T-cell (primary cell): Measurements from ENCODE around the gene PATL1. TPM values are rescaled to one million over a fixed set of nuclear protein-coding genes. Genes with fewer than 3 reads are reported as not detected.

Source experiments
- ATAC-seq, 4 experiments: fragments of 200-7000 bp in 3 of 4; fragments of 150-1000 bp in 1 of 4; cut with Tn5 transposase; replicated peaks in 1 of 4; 1 replicate in 3 of 4; 2 replicates in 1 of 4; pipeline ENCODE4 v1.10.0; 2021; ENCODE audit warnings: moderate library complexity in 3 of 4, mild to moderate bottlenecking in 2 of 4, moderate number of reproducible peaks in 1 of 4
- CTCF ChIA-PET, 2 donors: fragments of 300-600 bp; sonication (Branson Sonifier 250); formaldehyde crosslinking; loops; one replicate each; lab custom pipeline; 2022; ENCODE audit warnings: antibody characterized with exemption in 2 of 2; lab: Charles Lee
- POLR2A ChIA-PET, 2 donors: fragments of 300-600 bp; sonication (Branson Sonifier 250); formaldehyde crosslinking; loops; one replicate each; lab custom pipeline; 2022; ENCODE audit warnings: antibody characterized with exemption in 2 of 2; lab: Charles Lee
- DNase-seq, 35 experiments: peaks; one replicate each; pipeline versions ENCODE4 v3.0.0 to v3.0.0-alpha.2; 2013 to 2023
- H3K27ac ChIP-seq: one replicate; pipeline ENCODE4 v1.5.1; 2013; ENCODE audit warnings: low read length
- H3K27me3 ChIP-seq, 2 experiments: replicated peaks in 1 of 2; 1 replicate in 1 of 2; 2 replicates in 1 of 2; pipeline versions ENCODE4 v1.6.1 to v1.7.0; 2013; ENCODE audit warnings: low read length in 1 of 2, mixed read lengths in 1 of 2; ENCODE audit not compliant: control insufficient read depth in 2 of 2, insufficient read depth in 2 of 2; ENCODE audit errors: extremely low read depth in 1 of 2
- H3K36me3 ChIP-seq, 2 donors: 1 replicate in 1 of 2; 2 replicates in 1 of 2; pipeline versions ENCODE4 v1.6.1 to v1.7.0; 2013; ENCODE audit warnings: low read length in 1 of 2; ENCODE audit not compliant: control insufficient read depth in 2 of 2, insufficient read depth in 1 of 2; ENCODE audit errors: extremely low read depth in 1 of 2
- H3K4me1 ChIP-seq, 2 experiments: 1 replicate in 1 of 2; 2 replicates in 1 of 2; pipeline versions ENCODE4 v1.6.1 to v1.7.0; 2013; ENCODE audit warnings: low read length in 2 of 2, mixed read lengths in 1 of 2; ENCODE audit not compliant: insufficient read depth in 2 of 2, control insufficient read depth in 1 of 2; ENCODE audit errors: extremely low read depth in 1 of 2
- H3K4me3 ChIP-seq, 2 donors: 1 replicate in 1 of 2; 2 replicates in 1 of 2; pipeline versions ENCODE4 v1.5.1 to v1.7.0; 2013; ENCODE audit warnings: mild to moderate bottlenecking in 2 of 2, low read length in 1 of 2, moderate library complexity in 1 of 2; ENCODE audit not compliant: control insufficient read depth in 1 of 2; ENCODE audit errors: extremely low read depth in 1 of 2
- H3K9me3 ChIP-seq: 2 replicates; pipeline ENCODE4 v1.7.0; 2013
- H3K27ac Mint-ChIP-seq, 2 donors: one replicate each; pipeline ENCODE4 v1.8.0; 2020 to 2021; ENCODE audit warnings: mild to moderate bottlenecking in 2 of 2, mixed read lengths in 2 of 2
- H3K27me3 Mint-ChIP-seq, 2 donors: one replicate each; pipeline ENCODE4 v1.8.0; 2021 to 2022; ENCODE audit warnings: mixed read lengths in 2 of 2
- H3K36me3 Mint-ChIP-seq: one replicate; pipeline ENCODE4 v1.8.0; 2021; ENCODE audit warnings: mixed read lengths
- H3K4me1 Mint-ChIP-seq, 3 donors: one replicate each; pipeline ENCODE4 v1.8.0; 2020 to 2022; ENCODE audit warnings: mixed read lengths in 3 of 3, mild to moderate bottlenecking in 1 of 3
- H3K4me3 Mint-ChIP-seq, 3 donors: one replicate each; pipeline ENCODE4 v1.8.0; 2020 to 2022; ENCODE audit warnings: mild to moderate bottlenecking in 3 of 3, mixed read lengths in 3 of 3, moderate library complexity in 3 of 3
- H3K9me3 Mint-ChIP-seq, 3 donors: one replicate each; pipeline ENCODE4 v1.8.0; 2020 to 2022; ENCODE audit warnings: mixed read lengths in 3 of 3
- WGBS: methylation state at CpG from one replicate; pipeline ENCODE4 v1.1.5; 2013; ENCODE audit warnings: missing lambda C conversion rate; ENCODE audit not compliant: insufficient coverage; 5-methylcytosine and 5-hydroxymethylcytosine counted together
- total RNA-seq, 35 experiments: library from RNA in 6 of 35; stranded (reverse) in 6 of 35; fragments of 120-200 nt in 1 of 35; gene quantifications; one replicate each; pipeline versions ENCODE4 v1.2.1 to v1.2.4 and lab custom pipeline; 2013 to 2026

Gene PATL1
- total RNA-seq (10 to 100 TPM; 37.0 to 49.7 (median 41.9) TPM), total RNA-seq (lab: John Stamatoyannopoulos, UW) (31.2 to 69.1 (median 53.2) reads per million in 29 experiments)
- 18.7 TPM for total RNA-seq (2013)

DNA sequence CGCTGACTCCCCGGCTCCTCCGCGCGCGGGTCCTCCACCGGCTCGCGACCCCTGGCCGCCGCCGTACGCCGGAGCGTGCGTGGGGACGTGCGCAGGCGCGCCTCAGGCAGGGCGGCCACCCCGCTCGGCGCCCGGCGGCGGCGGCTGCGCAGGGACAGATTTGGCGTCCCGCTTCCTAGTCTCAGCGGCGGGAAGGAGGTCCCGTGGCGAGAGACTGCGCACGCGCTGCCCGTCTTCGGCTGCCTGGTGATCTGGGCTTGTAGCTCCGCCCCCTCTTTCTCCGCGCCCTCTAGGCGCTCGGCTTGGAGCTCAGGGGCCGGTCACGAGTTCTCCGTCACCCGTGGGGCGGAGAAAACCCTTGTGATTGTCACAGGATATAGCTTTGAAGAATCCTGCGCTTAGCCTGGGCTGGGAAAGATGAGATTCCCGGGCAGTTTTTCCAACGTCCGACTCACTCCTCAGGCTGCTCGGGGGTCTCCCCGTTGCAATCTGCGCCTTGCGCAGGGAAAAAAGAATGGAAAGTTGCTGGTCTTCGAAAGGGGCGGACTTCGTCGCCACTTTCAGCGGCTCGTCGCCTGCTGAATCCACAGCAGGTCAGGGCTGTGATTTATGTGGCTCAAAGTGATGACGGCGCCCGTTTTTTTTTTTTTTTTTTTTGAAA lies at the start of gene PATL1:
TSS of gene PATL1 (minus strand) at position 88 of the 661 bp plus-strand sequence. CDS start 142 bp downstream, outside the sequence.
- CTCF ChIA-PET = interaction anchor here (0.5 to 2.0 kb wide), 19 partner anchors 9 to 1978 kb away, joined by 3 to 35 read pairs (median 5); partner anchors contain the start of genes MRPL16 (in 1 of the 2) and OSBP (in 1 of the 2)
- peaks cover 41 to 46% (median 45%) of the 10 kb centered on the region in 3 donors for H3K4me1 Mint-ChIP-seq
- POLR2A ChIA-PET = interaction anchor here (0.6 to 2.8 kb wide), 11 partner anchors 13 to 1142 kb away, joined by 3 to 45 read pairs (median 5); partner anchors contain the start of gene OSBP (in 2 of the 2)
- Histone ChIP-seq H3K36me3 (peaks cover 0 to 26% of the 10 kb centered on the region in 2 donors), H3K9me3 (no peaks in the 10 kb centered on the region), H3K27ac (peak within 1 kb of the TSS; percentile 96), H3K4me3 (peak within 1 kb of the TSS; percentile 85 to 96), H3K27me3 (no peaks in the 10 kb centered on the region), H3K4me1 (peaks cover 18 to 20% of the 10 kb centered on the region in 2 experiments)
- no peaks in the 10 kb centered on the region for H3K9me3 Mint-ChIP-seq
- ATAC-seq (peak; percentile 91 to 94 (median 93)), DNase-seq (peak; percentile 92 to 100 (median 99))
- WGBS = under 1% methylated on average over 62 of the region's 68 CpGs
- peaks cover 23% of the 10 kb centered on the region for H3K36me3 Mint-ChIP-seq
- H3K4me3 Mint-ChIP-seq = peak within 1 kb of the TSS; percentile 94 to 97 (median 94)
- H3K27me3 Mint-ChIP-seq = no peaks in the 10 kb centered on the region
- peak within 1 kb of the TSS; percentile 99 to 100 for H3K27ac Mint-ChIP-seq

GRCh38 chr11:59716051-59716450 lies 47.2 kb upstream of the PATL1 start:
- POLR2A ChIA-PET = no interaction called here
- H3K27ac Mint-ChIP-seq = no peak overlapping the region
- no CpG with 5 or more reads among the region's 3 CpGs for WGBS
- Histone ChIP-seq H3K27ac (no peak overlapping the region), H3K9me3 (no peaks in the 10 kb centered on the region), H3K36me3 (no peaks in the 10 kb centered on the region), H3K4me1 (no peaks in the 10 kb centered on the region), H3K27me3 (no peaks in the 10 kb centered on the region), H3K4me3 (no peak overlapping the region)
- DNase-seq = no peak
- CTCF ChIA-PET = no interaction called here
- H3K27me3 Mint-ChIP-seq = peaks cover 18 to 26% of the 10 kb centered on the region in 2 donors
- no peak overlapping the region for H3K4me3 Mint-ChIP-seq
- H3K36me3 Mint-ChIP-seq = no peaks in the 10 kb centered on the region
- no peaks in the 10 kb centered on the region for H3K4me1 Mint-ChIP-seq
- no peaks in the 10 kb centered on the region for H3K9me3 Mint-ChIP-seq
- no peak for ATAC-seq

- Histone ChIP-seq H3K27ac (no peak within 1 kb of the TSS), H3K4me1 (no peaks in the 10 kb centered on the region), H3K4me3 (no peak within 1 kb of the TSS), H3K9me3 (no peaks in the 10 kb centered on the region), H3K36me3 (no peaks in the 10 kb centered on the region), H3K27me3 (peaks cover 0 to 5% of the 10 kb centered on the region in 2 experiments)
- ChIA-PET POLR2A (no interaction called here), CTCF (no interaction called here)
- Mint-ChIP-seq H3K27ac (no peak within 1 kb of the TSS), H3K4me3 (no peak within 1 kb of the TSS), H3K36me3 (no peaks in the 10 kb centered on the region), H3K4me1 (no peaks in the 10 kb centered on the region), H3K9me3 (no peaks in the 10 kb centered on the region), H3K27me3 (peaks cover 16 to 25% of the 10 kb centered on the region in 2 donors)
- no CpG with 5 or more reads among the region's 2 CpGs for WGBS
- ATAC-seq = no peak
- DNase-seq = no peak
Measured at GRCh38 chr11:59713745-59714144, 44.9 kb upstream of the PATL1 start, which contains the start of gene OR10V1. OR10V1 (minus strand) TSS chr11:59713845; CDS start chr11:59713845, 0 bp downstream.

- H3K27ac Mint-ChIP-seq = no peak overlapping the region
- CTCF ChIA-PET = no interaction called here
- H3K4me3 Mint-ChIP-seq = no peak overlapping the region
Measured at GRCh38 chr11:59710136-59710847, 41.5 kb upstream of the PATL1 start.

DNA sequence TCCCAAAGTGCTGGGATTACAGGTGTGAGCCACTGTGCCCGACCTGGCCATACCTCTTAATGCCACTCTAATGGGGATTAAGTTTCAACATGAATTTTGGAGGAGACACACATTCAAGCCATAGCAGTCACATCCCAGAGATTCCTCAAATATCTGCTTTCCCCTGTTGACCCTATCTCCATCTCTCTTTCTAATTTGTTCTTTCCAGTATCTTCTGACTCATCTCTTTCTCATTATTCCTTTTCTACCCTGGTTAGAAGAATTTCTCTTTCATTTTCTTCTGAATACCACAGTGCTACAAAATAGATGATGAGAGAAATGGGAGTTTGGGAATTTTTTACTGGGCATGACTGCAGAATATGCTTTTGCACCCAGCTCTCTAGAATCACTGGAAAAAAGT lies 39.7 kb upstream of the PATL1 start:
- WGBS = no CpG with 5 or more reads among the region's 1 CpG
- Mint-ChIP-seq H3K27me3 (peaks cover 24 to 27% of the 10 kb centered on the region in 2 donors), H3K27ac (no peak overlapping the region), H3K36me3 (no peaks in the 10 kb centered on the region), H3K4me1 (no peaks in the 10 kb centered on the region), H3K4me3 (no peak overlapping the region), H3K9me3 (peaks cover 0 to 3% (median 0%) of the 10 kb centered on the region in 3 donors)
- H3K4me3 ChIP-seq = no peak overlapping the region
- ChIA-PET POLR2A (no interaction called here), CTCF (no interaction called here)
- no peak for DNase-seq
- no peaks in the 10 kb centered on the region for H3K9me3 ChIP-seq
- no peaks in the 10 kb centered on the region for H3K4me1 ChIP-seq
- no peaks in the 10 kb centered on the region for H3K36me3 ChIP-seq
- H3K27ac ChIP-seq = no peak overlapping the region
- ATAC-seq = no peak
- peaks cover 0 to 12% of the 10 kb centered on the region in 2 experiments for H3K27me3 ChIP-seq

More at GRCh38 chr11:59710136-59710847, 41.5 kb upstream of the PATL1 start:
- Mint-ChIP-seq H3K36me3 (no peaks in the 10 kb centered on the region), H3K4me1 (no peaks in the 10 kb centered on the region), H3K9me3 (no peaks in the 10 kb centered on the region), H3K27me3 (peaks cover 19 to 25% of the 10 kb centered on the region in 2 donors)
- H3K27ac ChIP-seq = no peak overlapping the region
- WGBS = 75% methylated on average over 2 of the region's 3 CpGs
- no peaks in the 10 kb centered on the region for H3K4me1 ChIP-seq
- H3K9me3 ChIP-seq = no peaks in the 10 kb centered on the region
- no peaks in the 10 kb centered on the region for H3K36me3 ChIP-seq
- H3K4me3 ChIP-seq = no peak overlapping the region
- peaks cover 0 to 12% of the 10 kb centered on the region in 2 experiments for H3K27me3 ChIP-seq
- POLR2A ChIA-PET = no interaction called here
- ATAC-seq (no peak), DNase-seq (no peak)

DNA sequence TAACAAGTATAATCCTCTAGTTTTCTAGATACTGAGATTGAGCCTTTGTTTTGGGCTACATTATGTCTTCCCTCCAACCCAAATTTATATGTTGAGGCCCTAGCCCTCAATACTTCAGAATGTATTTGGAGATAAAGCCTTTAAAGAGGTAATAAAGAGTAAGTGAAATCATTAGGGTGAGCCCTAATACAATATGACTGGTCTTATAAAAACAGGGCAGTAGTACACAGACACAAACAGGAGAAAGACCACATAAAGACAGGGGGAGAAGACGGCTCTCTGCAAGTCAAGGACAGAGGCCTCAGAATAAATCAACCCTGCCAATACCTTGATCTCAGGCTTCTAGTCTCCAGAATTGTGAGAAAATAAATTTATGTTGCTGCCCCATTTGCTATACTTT lies 38.5 kb upstream of the PATL1 start:
- Histone ChIP-seq H3K27ac (no peak overlapping the region), H3K4me1 (no peaks in the 10 kb centered on the region), H3K36me3 (no peaks in the 10 kb centered on the region), H3K27me3 (peaks cover 0 to 12% of the 10 kb centered on the region in 2 experiments), H3K4me3 (no peak overlapping the region), H3K9me3 (no peaks in the 10 kb centered on the region)
- Mint-ChIP-seq H3K9me3 (peaks cover 0 to 3% (median 0%) of the 10 kb centered on the region in 3 donors), H3K4me3 (no peak overlapping the region), H3K27me3 (peaks cover 21 to 22% of the 10 kb centered on the region in 2 donors), H3K36me3 (no peaks in the 10 kb centered on the region), H3K27ac (no peak overlapping the region), H3K4me1 (no peaks in the 10 kb centered on the region)
- CTCF ChIA-PET = no interaction called here
- DNase-seq (no peak), ATAC-seq (no peak)
- POLR2A ChIA-PET = no interaction called here
- no CpG with 5 or more reads among the region's 1 CpG for WGBS
